ENCODE measurements around the gene GHDC.
"Not testable (repeated sequence)": the region's sequence is repeated elsewhere in the genome, so short reads cannot be mapped to it uniquely, and the experiment has no call there.

Gene GHDC

DNA sequence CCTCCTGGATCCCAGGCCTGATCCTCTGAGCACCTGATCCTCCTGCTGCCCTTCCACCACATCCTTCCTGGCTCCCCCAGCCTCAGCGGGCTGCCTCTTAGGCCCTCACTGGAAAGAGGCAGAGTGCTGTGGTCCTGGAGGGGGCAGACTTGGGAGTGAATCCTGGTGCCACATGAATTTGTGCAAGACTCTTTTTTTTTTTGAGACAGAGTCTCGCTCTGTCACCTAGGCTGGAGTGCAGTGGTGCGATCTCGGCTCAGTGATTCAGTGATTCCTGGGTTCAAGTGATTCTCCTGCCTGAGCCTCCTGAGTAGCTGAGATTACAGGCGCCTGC is 3.1 kb downstream of the GHDC start:
- Histone ChIP-seq H3K36me3 (ENCODE audit: insufficient read depth, low read length) (no peaks in the 10 kb centered on the region), H2AFZ (ENCODE audit: low read length, unreplicated experiment) (no peak overlapping the region), H3K27me3 (ENCODE audit: insufficient read depth, low read length) (no peaks in the 10 kb centered on the region), H3K79me2 (ENCODE audit: control insufficient read depth, insufficient read depth, low read length, unreplicated experiment) (no peaks in the 10 kb centered on the region), H3K27ac (ENCODE audit: low read depth, low read length) (no peak overlapping the region), H3K4me3 (ENCODE audit: low read depth, low read length) (no peak overlapping the region), H3K4me1 (ENCODE audit: control insufficient read depth, insufficient read depth, low read length, unreplicated experiment) (peaks cover 7% of the 10 kb centered on the region)

GRCh38 chr17:42190491-42191274 is 3.6 kb downstream of the GHDC start:
- Histone ChIP-seq H3K4me1 (ENCODE audit: control insufficient read depth, insufficient read depth, low read length, unreplicated experiment) (peaks cover 7% of the 10 kb centered on the region), H3K27me3 (ENCODE audit: insufficient read depth, low read length) (no peaks in the 10 kb centered on the region), H3K36me3 (ENCODE audit: insufficient read depth, low read length) (no peaks in the 10 kb centered on the region)

DNA sequence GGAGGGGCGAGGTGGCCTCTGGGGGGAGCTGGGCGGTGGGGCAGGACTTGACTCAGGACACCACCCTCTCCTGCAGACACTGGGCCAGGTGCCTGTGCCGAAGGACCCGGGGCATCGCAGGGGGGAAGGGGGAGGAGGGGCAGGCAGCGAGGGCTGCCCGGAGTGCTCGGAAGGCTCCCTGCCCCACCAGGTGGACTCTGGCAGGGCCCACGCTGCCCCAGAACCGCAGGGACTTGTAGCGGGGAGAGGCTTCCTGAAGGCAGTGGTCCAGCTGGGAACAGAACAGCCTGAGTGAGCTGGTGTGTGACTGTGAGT is 4.7 kb downstream of the GHDC start:
- Histone ChIP-seq H3K27me3 (ENCODE audit: insufficient read depth, low read length) (no peaks in the 10 kb centered on the region), H2AFZ (ENCODE audit: low read length, unreplicated experiment) (no peak overlapping the region), H3K4me3 (ENCODE audit: low read depth, low read length) (no peak overlapping the region), H3K4me1 (ENCODE audit: control insufficient read depth, insufficient read depth, low read length, unreplicated experiment) (peaks cover 10% of the 10 kb centered on the region), H3K79me2 (ENCODE audit: control insufficient read depth, insufficient read depth, low read length, unreplicated experiment) (no peaks in the 10 kb centered on the region), H3K36me3 (ENCODE audit: insufficient read depth, low read length) (no peaks in the 10 kb centered on the region), H3K27ac (ENCODE audit: low read depth, low read length) (no peak overlapping the region)

More at GRCh38 chr17:42190491-42191274, 3.6 kb downstream of the GHDC start:
- H3K27ac ChIP-seq (ENCODE audit: low read depth, low read length): no peak overlapping the region
- no peak overlapping the region for H2AFZ ChIP-seq (ENCODE audit: low read length, unreplicated experiment)
- H3K4me3 ChIP-seq (ENCODE audit: low read depth, low read length): no peak overlapping the region
- no peaks in the 10 kb centered on the region for H3K79me2 ChIP-seq (ENCODE audit: control insufficient read depth, insufficient read depth, low read length, unreplicated experiment)

DNA sequence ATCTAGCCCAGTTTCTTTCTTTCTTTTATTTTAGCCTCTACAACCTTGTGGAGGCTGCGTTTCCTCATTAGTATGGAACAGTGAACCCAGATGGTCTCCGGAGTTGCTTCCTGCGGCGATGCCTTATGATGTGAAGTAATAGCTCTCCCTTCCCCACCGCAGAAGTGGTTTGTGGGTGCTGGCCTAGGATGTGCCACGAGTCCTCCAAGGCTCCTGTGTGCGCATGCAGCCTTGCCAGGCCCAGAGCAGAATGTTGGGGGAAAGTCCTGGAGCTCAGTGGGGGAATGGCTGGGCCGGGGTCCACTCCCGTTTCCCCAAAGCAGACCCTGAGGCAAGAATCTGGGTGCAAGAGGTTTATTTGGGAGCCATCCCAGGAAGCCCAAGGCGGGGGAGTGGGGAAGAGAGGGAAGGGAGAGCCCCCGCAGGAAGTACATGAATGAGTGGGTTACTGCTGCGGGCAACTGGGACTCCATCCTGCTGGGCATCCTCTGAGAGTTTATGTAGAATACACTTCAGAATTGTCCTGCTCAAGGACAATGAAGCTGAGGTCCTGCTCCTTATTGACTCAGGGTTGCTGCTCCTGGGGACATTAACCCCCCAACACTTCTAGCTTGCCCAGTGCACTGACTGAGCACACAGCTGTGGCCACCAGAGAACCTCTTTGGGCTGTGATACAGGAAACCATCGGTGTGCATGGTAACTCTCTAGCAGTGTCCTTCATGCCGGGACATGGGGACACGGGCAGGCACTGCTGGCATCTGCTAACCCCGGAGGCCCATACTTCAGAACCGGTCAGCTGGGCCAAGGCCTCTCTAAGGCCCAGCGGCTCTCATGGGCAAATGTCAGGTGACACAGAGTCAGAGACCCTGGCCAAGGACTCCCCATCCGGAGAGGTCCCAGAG is 5.3 kb downstream of the GHDC start:
- no peak overlapping the region for H3K4me3 ChIP-seq (ENCODE audit: low read depth, low read length)
- no peak overlapping the region for H3K27ac ChIP-seq (ENCODE audit: low read depth, low read length)
- no peaks in the 10 kb centered on the region for H3K27me3 ChIP-seq (ENCODE audit: insufficient read depth, low read length)
- H3K36me3 ChIP-seq (ENCODE audit: insufficient read depth, low read length): no peaks in the 10 kb centered on the region
- peaks cover 14% of the 10 kb centered on the region for H3K4me1 ChIP-seq (ENCODE audit: control insufficient read depth, insufficient read depth, low read length, unreplicated experiment)
- H2AFZ ChIP-seq (ENCODE audit: low read length, unreplicated experiment): no peak overlapping the region
- no peaks in the 10 kb centered on the region for H3K79me2 ChIP-seq (ENCODE audit: control insufficient read depth, insufficient read depth, low read length, unreplicated experiment)

DNA sequence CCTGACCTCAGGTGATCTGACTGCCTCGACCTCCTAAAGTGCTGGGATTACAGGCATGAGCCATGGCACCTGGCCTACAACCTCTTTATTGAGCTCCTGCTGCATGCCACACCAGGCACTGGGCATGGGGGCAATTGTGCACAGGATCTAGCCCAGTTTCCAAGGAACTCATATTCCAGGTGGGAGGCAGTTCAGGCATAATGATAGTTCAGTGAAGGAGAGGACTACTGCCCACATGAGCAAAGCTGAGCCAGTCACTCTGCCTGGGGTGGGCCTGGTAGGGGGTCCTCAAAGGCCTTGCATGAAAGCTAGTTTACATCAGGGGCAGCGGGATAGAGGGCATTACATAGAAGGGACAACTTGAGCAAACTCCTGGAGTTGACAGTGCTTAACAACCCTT is 6.5 kb downstream of the GHDC start:
- H3K36me3 ChIP-seq (ENCODE audit: insufficient read depth, low read length): no peaks in the 10 kb centered on the region
- H3K4me1 ChIP-seq (ENCODE audit: control insufficient read depth, insufficient read depth, low read length, unreplicated experiment): peaks cover 17% of the 10 kb centered on the region

GRCh38 chr17:42186191-42186590 is 8.1 kb downstream of the GHDC start:
- not testable (repeated sequence) for H3K4me3 ChIP-seq (ENCODE audit: low read depth, low read length); H3K79me2 ChIP-seq (ENCODE audit: control insufficient read depth, insufficient read depth, low read length, unreplicated experiment); H2AFZ ChIP-seq (ENCODE audit: low read length, unreplicated experiment); H3K27me3 ChIP-seq (ENCODE audit: insufficient read depth, low read length); H3K27ac ChIP-seq (ENCODE audit: low read depth, low read length); H3K36me3 ChIP-seq (ENCODE audit: insufficient read depth, low read length)
- peaks cover 18% of the 10 kb centered on the region for H3K4me1 ChIP-seq (ENCODE audit: control insufficient read depth, insufficient read depth, low read length, unreplicated experiment)

More for the DNA sequence above, 6.5 kb downstream of the GHDC start:
- no peak overlapping the region for H3K4me3 ChIP-seq (ENCODE audit: low read depth, low read length)
- H3K27me3 ChIP-seq (ENCODE audit: insufficient read depth, low read length): no peaks in the 10 kb centered on the region
- H3K79me2 ChIP-seq (ENCODE audit: control insufficient read depth, insufficient read depth, low read length, unreplicated experiment): no peaks in the 10 kb centered on the region
- no peak overlapping the region for H3K27ac ChIP-seq (ENCODE audit: low read depth, low read length)
- no peak overlapping the region for H2AFZ ChIP-seq (ENCODE audit: low read length, unreplicated experiment)

DNA sequence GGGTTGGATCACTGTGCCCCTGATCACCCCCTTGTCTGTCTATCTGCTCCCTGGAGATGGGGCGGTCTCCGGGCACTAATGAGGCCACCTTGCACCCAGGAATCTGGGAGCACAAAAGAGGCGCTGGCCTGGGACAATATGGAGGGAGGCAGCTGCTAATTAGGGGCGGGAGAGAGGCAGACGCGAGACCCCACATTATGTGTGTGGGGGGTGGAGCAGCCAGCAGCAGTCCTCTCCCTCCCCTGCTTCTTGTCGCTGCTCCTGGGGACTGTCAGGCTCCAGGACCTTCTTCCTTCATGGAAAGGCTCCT is 8.7 kb downstream of the GHDC start:
- Histone ChIP-seq H3K36me3 (ENCODE audit: insufficient read depth, low read length) (no peaks in the 10 kb centered on the region), H3K27ac (ENCODE audit: low read depth, low read length) (no peak overlapping the region), H3K27me3 (ENCODE audit: insufficient read depth, low read length) (peaks cover 15% of the 10 kb centered on the region), H3K79me2 (ENCODE audit: control insufficient read depth, insufficient read depth, low read length, unreplicated experiment) (no peaks in the 10 kb centered on the region), H3K4me1 (ENCODE audit: control insufficient read depth, insufficient read depth, low read length, unreplicated experiment) (peaks cover 18% of the 10 kb centered on the region), H2AFZ (ENCODE audit: low read length, unreplicated experiment) (no peak overlapping the region), H3K4me3 (ENCODE audit: low read depth, low read length) (no peak overlapping the region)

DNA sequence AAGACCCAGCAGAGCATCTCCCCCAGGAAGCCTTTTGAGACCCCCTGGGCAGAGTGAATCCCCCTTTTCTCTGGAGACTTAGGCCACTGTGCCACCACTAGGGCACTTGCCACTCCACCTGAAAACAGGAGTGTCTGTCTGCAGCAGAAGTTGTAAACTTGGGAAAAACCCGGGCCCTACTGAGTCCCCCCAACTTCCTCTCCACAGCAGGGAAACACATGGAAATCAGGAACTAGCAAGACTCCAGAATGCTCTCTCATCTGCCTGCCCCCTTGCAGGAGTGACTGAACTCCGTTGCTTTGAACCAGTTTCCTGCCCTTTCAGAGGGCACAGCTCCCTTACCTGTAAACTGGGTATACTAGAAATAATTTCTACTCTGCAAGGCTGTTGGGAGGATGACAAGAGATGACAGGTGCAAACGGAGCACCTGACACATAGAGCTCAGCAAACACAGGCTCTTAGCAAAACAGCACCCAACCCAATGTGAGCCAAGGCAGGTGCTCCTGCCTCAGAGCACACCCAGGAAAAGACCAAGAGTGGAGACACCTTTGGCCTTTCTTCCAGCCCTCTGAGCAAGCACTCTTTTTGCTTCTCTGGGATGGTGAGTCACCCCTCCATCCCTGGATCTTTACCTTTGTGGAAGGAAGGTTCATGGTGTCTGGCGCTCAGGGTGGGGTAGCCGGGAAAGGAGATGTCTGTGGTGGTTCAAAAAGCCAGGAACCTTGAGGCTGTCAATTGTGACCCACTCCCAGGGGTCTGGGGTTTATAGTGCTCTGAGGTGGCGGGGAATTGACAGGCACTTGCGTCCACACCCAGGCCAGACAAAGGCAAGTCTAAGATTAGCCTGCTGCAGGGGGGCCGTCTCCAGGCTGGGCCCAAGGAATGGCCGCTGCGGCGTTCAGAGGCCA is 9.3 kb downstream of the GHDC start, which contains the start of gene HCRT:
Gene HCRT (minus strand): TSS at position 740 of the 908 bp plus-strand sequence. CDS start 87 bp downstream, at position 653.
- Histone ChIP-seq H3K27ac (ENCODE audit: low read depth, low read length) (no peak within 1 kb of the TSS), H2AFZ (ENCODE audit: low read length, unreplicated experiment) (peak within 1 kb of the TSS; percentile 86)

GRCh38 chr17:42183741-42184711 is 10.3 kb downstream of the GHDC start:
- H3K79me2 ChIP-seq (ENCODE audit: control insufficient read depth, insufficient read depth, low read length, unreplicated experiment): no peaks in the 10 kb centered on the region
- H3K4me3 ChIP-seq (ENCODE audit: low read depth, low read length): peak overlapping the region; percentile 79
- H3K4me1 ChIP-seq (ENCODE audit: control insufficient read depth, insufficient read depth, low read length, unreplicated experiment): peaks cover 18% of the 10 kb centered on the region
- no peak overlapping the region for H3K27ac ChIP-seq (ENCODE audit: low read depth, low read length)
- H3K36me3 ChIP-seq (ENCODE audit: insufficient read depth, low read length): no peaks in the 10 kb centered on the region
- peak overlapping the region; percentile 86 for H2AFZ ChIP-seq (ENCODE audit: low read length, unreplicated experiment)
- peaks cover 27% of the 10 kb centered on the region for H3K27me3 ChIP-seq (ENCODE audit: insufficient read depth, low read length)

More for the DNA sequence above, 9.3 kb downstream of the GHDC start, which contains the start of gene HCRT:
- Histone ChIP-seq H3K4me1 (ENCODE audit: control insufficient read depth, insufficient read depth, low read length, unreplicated experiment) (peaks cover 18% of the 10 kb centered on the region), H3K36me3 (ENCODE audit: insufficient read depth, low read length) (no peaks in the 10 kb centered on the region), H3K79me2 (ENCODE audit: control insufficient read depth, insufficient read depth, low read length, unreplicated experiment) (no peaks in the 10 kb centered on the region), H3K4me3 (ENCODE audit: low read depth, low read length) (peak within 1 kb of the TSS; percentile 79), H3K27me3 (ENCODE audit: insufficient read depth, low read length) (peaks cover 21% of the 10 kb centered on the region)
